ENCODE results near the gene C1orf159.
"Not testable (repeated sequence)": the region's sequence is repeated elsewhere in the genome, so short reads cannot be mapped to it uniquely, and the experiment has no call there.

C1orf159 gene

GRCh38 chr1:1148569-1148968 is 32.7 kb upstream of the C1orf159 start:
- Histone ChIP-seq H3K27me3 (replicated peaks; ENCODE audit: control insufficient read depth, insufficient read depth, low read length) (peaks cover 14% of the 10 kb centered on the region), H3K9ac (ENCODE audit: low read length) (no peak overlapping the region), H3K36me3 (ENCODE audit: control insufficient read depth, insufficient read depth, low read length, severe bottlenecking) (no peaks in the 10 kb centered on the region), H3K4me3 (ENCODE audit: low read length) (no peak overlapping the region), H3K4me1 (ENCODE audit: control insufficient read depth, insufficient read depth, low read length) (peaks cover 2% of the 10 kb centered on the region), H3K9me3 (ENCODE audit: control insufficient read depth, low read length) (no peaks in the 10 kb centered on the region)
- no peak for DNase-seq (ENCODE audit: low read depth)

GRCh38 chr1:1148061-1148460 is 32.2 kb upstream of the C1orf159 start:
- Histone ChIP-seq H3K27me3 (replicated peaks; ENCODE audit: control insufficient read depth, insufficient read depth, low read length) (peaks cover 14% of the 10 kb centered on the region), H3K9me3 (ENCODE audit: control insufficient read depth, low read length) (no peaks in the 10 kb centered on the region), H3K4me1 (ENCODE audit: control insufficient read depth, insufficient read depth, low read length) (no peaks in the 10 kb centered on the region), H3K36me3 (ENCODE audit: control insufficient read depth, insufficient read depth, low read length, severe bottlenecking) (no peaks in the 10 kb centered on the region), H3K4me3 (ENCODE audit: low read length) (no peak overlapping the region), H3K9ac (ENCODE audit: low read length) (no peak overlapping the region)
- no peak for DNase-seq (ENCODE audit: low read depth)

GRCh38 chr1:1146596-1146995 is 30.7 kb upstream of the C1orf159 start:
- no peak for DNase-seq (ENCODE audit: low read depth)
- no peak overlapping the region for H3K9ac ChIP-seq (ENCODE audit: low read length)
- no peaks in the 10 kb centered on the region for H3K9me3 ChIP-seq (ENCODE audit: control insufficient read depth, low read length)
- no peaks in the 10 kb centered on the region for H3K36me3 ChIP-seq (ENCODE audit: control insufficient read depth, insufficient read depth, low read length, severe bottlenecking)
- H3K27me3 ChIP-seq (replicated peaks; ENCODE audit: control insufficient read depth, insufficient read depth, low read length), result peaks cover 14% of the 10 kb centered on the region
- H3K4me3 ChIP-seq (ENCODE audit: low read length), result no peak overlapping the region
- H3K4me1 ChIP-seq (ENCODE audit: control insufficient read depth, insufficient read depth, low read length), result no peaks in the 10 kb centered on the region

GRCh38 chr1:1146026-1146425 is 30.1 kb upstream of the C1orf159 start:
- Histone ChIP-seq H3K4me3 (ENCODE audit: low read length) (no peak overlapping the region), H3K27me3 (replicated peaks; ENCODE audit: control insufficient read depth, insufficient read depth, low read length) (peaks cover 14% of the 10 kb centered on the region), H3K9ac (ENCODE audit: low read length) (no peak overlapping the region), H3K36me3 (ENCODE audit: control insufficient read depth, insufficient read depth, low read length, severe bottlenecking) (no peaks in the 10 kb centered on the region), H3K9me3 (ENCODE audit: control insufficient read depth, low read length) (no peaks in the 10 kb centered on the region), H3K4me1 (ENCODE audit: control insufficient read depth, insufficient read depth, low read length) (no peaks in the 10 kb centered on the region)
- DNase-seq (ENCODE audit: low read depth), result no peak

- no peak for DNase-seq (ENCODE audit: low read depth)
- Histone ChIP-seq H3K9ac (ENCODE audit: low read length) (no peak overlapping the region), H3K9me3 (ENCODE audit: control insufficient read depth, low read length) (no peaks in the 10 kb centered on the region), H3K36me3 (ENCODE audit: control insufficient read depth, insufficient read depth, low read length, severe bottlenecking) (no peaks in the 10 kb centered on the region), H3K27me3 (replicated peaks; ENCODE audit: control insufficient read depth, insufficient read depth, low read length) (peaks cover 16% of the 10 kb centered on the region), H3K4me3 (ENCODE audit: low read length) (no peak overlapping the region), H3K4me1 (ENCODE audit: control insufficient read depth, insufficient read depth, low read length) (no peaks in the 10 kb centered on the region)
These were observed 29.6 kb upstream of the C1orf159 start for GRCh38 chr1:1145547-1145914.

GRCh38 chr1:1144843-1145546 is 29.1 kb upstream of the C1orf159 start:
- H3K27me3 ChIP-seq (replicated peaks; ENCODE audit: control insufficient read depth, insufficient read depth, low read length), result peaks cover 17% of the 10 kb centered on the region
- no peak overlapping the region for H3K9ac ChIP-seq (ENCODE audit: low read length)
- H3K9me3 ChIP-seq (ENCODE audit: control insufficient read depth, low read length), result no peaks in the 10 kb centered on the region
- DNase-seq (ENCODE audit: low read depth), result no peak
- H3K4me1 ChIP-seq (ENCODE audit: control insufficient read depth, insufficient read depth, low read length), result no peaks in the 10 kb centered on the region
- H3K36me3 ChIP-seq (ENCODE audit: control insufficient read depth, insufficient read depth, low read length, severe bottlenecking), result no peaks in the 10 kb centered on the region
- H3K4me3 ChIP-seq (ENCODE audit: low read length), result no peak overlapping the region

- Histone ChIP-seq H3K9ac (ENCODE audit: low read length) (no peak overlapping the region), H3K9me3 (ENCODE audit: control insufficient read depth, low read length) (no peaks in the 10 kb centered on the region), H3K4me1 (ENCODE audit: control insufficient read depth, insufficient read depth, low read length) (no peaks in the 10 kb centered on the region), H3K4me3 (ENCODE audit: low read length) (no peak overlapping the region), H3K27me3 (replicated peaks; ENCODE audit: control insufficient read depth, insufficient read depth, low read length) (peaks cover 17% of the 10 kb centered on the region), H3K36me3 (ENCODE audit: control insufficient read depth, insufficient read depth, low read length, severe bottlenecking) (no peaks in the 10 kb centered on the region)
- DNase-seq (ENCODE audit: low read depth), result no peak
These were observed 28.4 kb upstream of the C1orf159 start for GRCh38 chr1:1144122-1144842.

GRCh38 chr1:1143636-1144035 is 27.7 kb upstream of the C1orf159 start:
- no peak overlapping the region for H3K9ac ChIP-seq (ENCODE audit: low read length)
- no peaks in the 10 kb centered on the region for H3K36me3 ChIP-seq (ENCODE audit: control insufficient read depth, insufficient read depth, low read length, severe bottlenecking)
- no peaks in the 10 kb centered on the region for H3K9me3 ChIP-seq (ENCODE audit: control insufficient read depth, low read length)
- peaks cover 17% of the 10 kb centered on the region for H3K27me3 ChIP-seq (replicated peaks; ENCODE audit: control insufficient read depth, insufficient read depth, low read length)
- no peaks in the 10 kb centered on the region for H3K4me1 ChIP-seq (ENCODE audit: control insufficient read depth, insufficient read depth, low read length)
- DNase-seq (ENCODE audit: low read depth), result no peak
- no peak overlapping the region for H3K4me3 ChIP-seq (ENCODE audit: low read length)

- no peaks in the 10 kb centered on the region for H3K9me3 ChIP-seq (ENCODE audit: control insufficient read depth, low read length)
- H3K36me3 ChIP-seq (ENCODE audit: control insufficient read depth, insufficient read depth, low read length, severe bottlenecking), result no peaks in the 10 kb centered on the region
- H3K4me1 ChIP-seq (ENCODE audit: control insufficient read depth, insufficient read depth, low read length), result no peaks in the 10 kb centered on the region
- DNase-seq (ENCODE audit: low read depth), result no peak
- H3K9ac ChIP-seq (ENCODE audit: low read length), result no peak overlapping the region
- no peak overlapping the region for H3K4me3 ChIP-seq (ENCODE audit: low read length)
- peaks cover 13% of the 10 kb centered on the region for H3K27me3 ChIP-seq (replicated peaks; ENCODE audit: control insufficient read depth, insufficient read depth, low read length)
These were observed 27.0 kb upstream of the C1orf159 start for GRCh38 chr1:1142844-1143243.

GRCh38 chr1:1142352-1142751 is 26.5 kb upstream of the C1orf159 start:
- not testable (repeated sequence) for DNase-seq (ENCODE audit: low read depth); H3K36me3 ChIP-seq (ENCODE audit: control insufficient read depth, insufficient read depth, low read length, severe bottlenecking); H3K4me1 ChIP-seq (ENCODE audit: control insufficient read depth, insufficient read depth, low read length); H3K9ac ChIP-seq (ENCODE audit: low read length); H3K9me3 ChIP-seq (ENCODE audit: control insufficient read depth, low read length); H3K4me3 ChIP-seq (ENCODE audit: low read length)
- H3K27me3 ChIP-seq (replicated peaks; ENCODE audit: control insufficient read depth, insufficient read depth, low read length), result peaks cover 11% of the 10 kb centered on the region

GRCh38 chr1:1141911-1142250 is 26.0 kb upstream of the C1orf159 start:
- DNase-seq (ENCODE audit: low read depth), result no peak
- H3K27me3 ChIP-seq (replicated peaks; ENCODE audit: control insufficient read depth, insufficient read depth, low read length), result peaks cover 11% of the 10 kb centered on the region
- H3K36me3 ChIP-seq (ENCODE audit: control insufficient read depth, insufficient read depth, low read length, severe bottlenecking), result no peaks in the 10 kb centered on the region
- H3K9ac ChIP-seq (ENCODE audit: low read length), result no peak overlapping the region
- H3K4me1 ChIP-seq (ENCODE audit: control insufficient read depth, insufficient read depth, low read length), result no peaks in the 10 kb centered on the region
- H3K4me3 ChIP-seq (ENCODE audit: low read length), result no peak overlapping the region
- no peaks in the 10 kb centered on the region for H3K9me3 ChIP-seq (ENCODE audit: control insufficient read depth, low read length)
